HG03139 (cell line): ENCODE data around the gene FBP1.
"Not testable (repeated sequence)": the region's sequence is repeated elsewhere in the genome, so short reads cannot be mapped to it uniquely, and the experiment has no call there.

Experiments
- ATAC-seq: cut with Tn5 transposase; IDR thresholded peaks from one replicate; pipeline ENCODE4 v1.9.1; 2021; ENCODE audit not compliant: unreplicated experiment

The FBP1 gene

GRCh38 chr9:94622087-94622800 is 17.1 kb downstream of the FBP1 start:
- ATAC-seq: no peak

DNA sequence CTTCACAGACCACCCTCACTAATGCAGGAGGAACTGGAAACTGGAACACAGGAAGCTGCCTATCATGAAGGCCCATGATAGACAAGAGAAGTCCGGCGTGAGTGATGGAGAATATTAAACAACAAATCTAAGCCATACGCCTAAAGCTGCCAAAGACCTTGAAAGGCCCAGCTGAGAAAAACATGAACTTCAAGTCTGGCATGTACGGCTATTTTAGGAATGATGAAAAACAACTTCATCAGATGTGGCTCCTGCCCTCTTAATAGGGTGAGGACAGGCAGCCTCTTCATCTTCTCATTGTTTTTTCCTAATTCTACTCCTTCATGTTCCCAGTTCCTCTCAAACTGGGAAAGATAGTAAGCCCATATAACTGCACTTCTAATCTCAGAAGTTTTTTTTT is 20.3 kb downstream of the FBP1 start:
- no peak for ATAC-seq

DNA sequence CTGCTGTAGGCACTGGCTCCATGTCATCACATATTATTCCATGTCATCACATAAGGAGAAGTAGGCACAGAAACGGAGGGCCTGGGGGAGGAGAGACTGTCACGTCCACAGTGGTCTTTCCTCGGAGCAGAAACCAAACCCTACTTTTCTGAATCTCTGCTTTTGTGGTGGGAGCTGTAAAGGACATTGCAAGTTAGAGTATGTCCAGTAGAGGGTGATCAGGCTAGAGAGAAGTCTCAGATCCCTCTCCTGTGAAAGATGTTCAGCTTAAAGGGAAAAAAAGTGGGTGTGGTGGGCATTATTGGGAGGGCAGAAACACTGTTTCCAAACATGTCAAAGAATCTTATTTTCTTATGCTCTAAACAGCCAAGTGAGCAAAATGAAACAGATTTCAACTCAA is 26.3 kb downstream of the FBP1 start:
- no peak for ATAC-seq

GRCh38 chr9:94612071-94612470 is 27.2 kb downstream of the FBP1 start:
- no peak for ATAC-seq

DNA sequence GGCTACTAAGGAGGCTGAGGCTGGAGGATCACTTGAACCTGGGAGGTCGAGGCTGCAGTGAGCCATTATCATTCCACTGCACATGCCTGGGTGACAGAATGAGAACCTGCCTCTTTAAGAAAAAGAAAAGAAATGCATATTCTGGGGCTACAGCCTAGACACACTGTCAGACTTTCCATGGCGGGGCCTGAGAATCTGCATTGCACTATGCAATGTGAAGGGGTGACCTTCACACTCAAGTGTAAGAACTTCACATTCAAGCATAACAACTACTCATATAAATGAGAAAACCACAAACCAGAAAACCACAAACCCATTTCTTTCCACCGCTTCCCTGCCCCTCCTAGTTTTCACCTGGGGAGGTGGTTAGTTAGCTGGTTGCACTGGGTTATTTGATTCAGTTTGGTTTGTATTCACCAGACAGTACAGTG is 27.7 kb downstream of the FBP1 start:
- no peak for ATAC-seq

GRCh38 chr9:94610181-94610606 is 29.1 kb downstream of the FBP1 start:
- no peak for ATAC-seq

GRCh38 chr9:94607423-94607691 is 32.0 kb downstream of the FBP1 start:
- no peak for ATAC-seq

DNA sequence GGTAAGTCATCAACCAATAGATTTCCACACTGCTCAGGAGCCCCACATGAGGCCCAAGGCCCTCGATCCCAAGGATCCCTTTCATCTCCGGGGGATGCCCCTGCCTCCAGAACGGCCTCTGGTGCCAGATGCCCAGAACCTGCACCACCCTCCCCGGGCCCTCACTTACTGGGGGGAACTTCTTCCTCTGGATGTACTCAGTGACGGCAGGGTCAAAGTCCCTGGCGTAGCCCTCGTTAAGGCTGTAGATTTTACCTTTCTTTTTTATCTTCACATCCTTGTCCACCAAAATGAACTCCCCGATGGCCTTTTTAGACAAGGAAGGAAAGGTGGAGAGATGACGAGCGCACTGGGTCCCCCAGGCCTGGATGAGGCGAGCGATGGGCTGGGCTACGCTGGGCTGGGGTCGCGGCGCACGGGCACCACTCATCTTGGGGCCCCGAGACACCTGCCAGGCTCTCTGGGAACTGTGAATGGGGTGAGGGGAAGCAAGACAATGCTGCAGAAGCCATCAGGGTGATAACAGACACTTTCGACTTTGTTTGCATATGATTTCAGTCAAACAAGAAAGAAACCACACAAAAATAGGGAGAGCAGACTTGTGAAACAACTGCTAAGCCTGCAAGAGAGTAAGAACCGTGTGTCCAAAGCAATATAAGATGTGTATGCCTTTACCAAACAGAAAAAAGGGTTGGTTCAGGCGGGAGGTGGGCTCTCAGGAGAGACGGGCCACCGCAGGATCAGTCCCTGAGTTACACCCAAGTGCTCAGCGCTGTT is 32.5 kb downstream of the FBP1 start:
- no peak for ATAC-seq

- ATAC-seq: no peak
Measured at GRCh38 chr9:94603259-94604160, 35.8 kb downstream of the FBP1 start.

GRCh38 chr9:94602666-94603065 is 36.7 kb downstream of the FBP1 start:
- ATAC-seq: no peak

- no peak for ATAC-seq
Measured at GRCh38 chr9:94600715-94601114, 38.6 kb downstream of the FBP1 start.

GRCh38 chr9:94600258-94600657 is 39.1 kb downstream of the FBP1 start:
- ATAC-seq: no peak

DNA sequence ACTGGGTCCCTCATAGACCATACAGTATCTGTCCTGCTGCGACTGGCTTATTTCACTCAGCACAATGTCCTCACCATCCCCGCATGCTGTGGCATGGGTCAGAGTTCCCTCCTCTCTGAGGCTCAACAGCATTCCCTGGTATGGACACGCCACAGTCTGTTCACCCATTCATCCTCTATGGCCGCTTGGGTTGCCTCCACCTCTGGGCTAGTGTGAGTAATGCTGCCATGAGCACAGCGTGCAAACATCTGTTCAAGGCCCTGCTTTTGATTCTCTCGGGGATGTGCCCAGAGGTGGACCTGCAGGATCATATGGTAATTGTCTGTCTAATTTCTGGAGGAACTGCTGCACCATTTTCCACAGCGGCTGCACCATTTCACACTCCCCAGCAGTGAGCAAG is 40.2 kb downstream of the FBP1 start:
- no peak for ATAC-seq

- no peak for ATAC-seq
Measured at GRCh38 chr9:94593459-94594345, 45.6 kb downstream of the FBP1 start, which contains the start of gene FBP2. Gene FBP2 (minus strand): TSS chr9:94593824. CDS start chr9:94593726, 98 bp downstream.

DNA sequence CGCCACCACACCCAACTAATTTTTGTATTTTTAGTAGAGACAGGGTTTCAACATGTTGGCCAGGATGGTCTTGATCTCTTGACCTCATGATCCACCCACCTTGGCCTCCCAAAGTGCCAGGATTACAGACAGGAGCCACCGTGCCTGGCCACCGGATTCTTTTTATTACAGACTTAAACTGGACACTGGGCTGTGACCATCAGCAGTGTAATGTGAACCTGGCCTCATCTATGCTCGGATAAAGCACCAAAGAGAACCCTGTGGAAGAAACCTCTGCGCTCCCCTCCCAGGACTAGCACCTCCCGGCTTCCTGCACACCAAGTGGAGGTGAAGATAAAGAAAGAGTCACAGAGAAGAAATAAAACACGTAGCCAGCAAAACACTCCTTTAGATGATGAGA is 46.6 kb downstream of the FBP1 start:
- not testable (repeated sequence) for ATAC-seq

DNA sequence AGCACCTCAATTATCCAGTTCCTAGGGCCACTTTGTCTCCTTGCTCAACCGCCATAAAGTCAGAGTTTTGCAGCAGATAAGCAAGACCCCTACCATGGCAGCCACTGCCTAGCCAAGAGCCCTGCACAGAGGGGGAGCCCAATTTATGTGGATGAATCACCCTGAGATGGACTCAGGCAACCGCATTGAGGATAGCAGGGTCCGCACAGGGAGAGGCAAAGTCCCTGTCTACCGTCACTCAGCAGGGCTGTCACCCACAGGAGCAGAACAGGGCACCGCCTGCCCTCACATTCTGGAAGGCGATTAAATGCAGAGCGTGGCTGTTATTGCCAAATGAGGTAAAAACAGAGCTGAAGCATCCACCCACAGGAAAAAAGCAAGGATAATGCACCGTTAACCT is 47.4 kb downstream of the FBP1 start:
- no peak for ATAC-seq

GRCh38 chr9:94591046-94591545 is 48.2 kb downstream of the FBP1 start:
- ATAC-seq: not testable (repeated sequence)

DNA sequence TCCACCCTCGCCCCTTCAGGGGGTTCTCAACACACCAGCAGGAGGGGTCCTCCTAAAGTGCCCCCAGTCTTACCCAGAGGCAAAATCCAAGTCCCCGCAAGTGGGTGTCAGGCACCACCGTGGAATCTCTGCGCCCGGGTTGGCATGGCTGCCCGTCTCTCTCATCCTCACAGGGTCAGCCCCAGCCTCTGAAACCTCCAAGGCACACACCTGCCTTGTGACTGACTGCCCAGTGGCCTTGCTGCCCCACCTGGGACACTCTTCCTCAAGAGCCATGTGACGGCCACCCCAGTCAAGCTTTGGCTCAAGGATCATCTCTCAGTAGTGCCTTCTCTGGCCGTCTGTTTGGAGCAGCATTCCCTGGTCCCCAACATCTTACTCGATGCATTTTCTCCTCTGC is 50.6 kb downstream of the FBP1 start:
- no peak for ATAC-seq

DNA sequence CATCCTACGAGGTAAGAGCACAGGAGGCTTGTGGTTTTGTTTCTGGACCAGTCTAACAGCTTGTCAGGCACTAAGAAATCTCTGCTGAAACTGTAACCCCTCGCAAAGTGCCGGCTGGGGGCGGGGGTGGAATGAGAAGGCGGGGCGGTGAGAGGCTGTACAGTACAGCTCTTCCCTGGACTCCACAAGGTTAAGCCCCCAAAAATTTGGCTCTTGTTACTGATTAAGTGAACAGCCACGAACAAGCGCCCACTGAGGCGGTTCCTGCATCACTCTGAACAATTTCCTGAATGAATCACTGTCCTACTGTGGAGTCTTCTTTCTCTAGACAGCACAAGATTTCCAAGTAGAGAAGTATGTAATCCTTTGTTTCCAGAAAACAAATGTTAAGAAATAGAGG is 52.5 kb downstream of the FBP1 start:
- no peak for ATAC-seq

DNA sequence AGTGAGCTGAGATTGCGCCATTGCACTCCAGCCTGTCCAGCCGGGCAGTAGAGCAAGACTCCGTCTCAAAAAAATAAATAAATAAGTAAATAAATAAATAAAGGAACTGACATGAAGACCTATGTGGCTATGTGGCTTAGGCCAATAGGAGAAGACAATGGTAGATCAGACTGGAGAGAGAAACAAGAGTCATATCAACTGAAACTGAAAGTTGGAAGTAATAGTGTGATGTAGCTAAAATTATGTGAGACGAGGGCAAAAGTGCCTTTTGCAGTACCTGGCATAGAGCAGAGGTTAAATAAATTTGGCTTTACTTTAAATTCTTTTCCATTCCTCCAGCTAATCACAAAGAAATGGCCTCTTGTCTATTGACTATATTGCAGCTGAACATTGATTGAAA is 53.0 kb downstream of the FBP1 start:
- no peak for ATAC-seq
